Measurements from ENCODE around the gene KCNJ5.

KCNJ5 gene

GRCh38 chr11:128876133-128876650, 15.0 kb upstream of the KCNJ5 start:
- peaks cover 30% of the 10 kb centered on the region for H3K27me3 Mint-ChIP-seq (ENCODE audit: low read depth, poor library complexity)
- no peaks in the 10 kb centered on the region for H3K9me3 Mint-ChIP-seq
- H3K4me1 Mint-ChIP-seq, result peaks cover 55% of the 10 kb centered on the region
- TF ChIP-seq CTCF (IDR thresholded peaks at IDR 0.05), result no peak
- no peak overlapping the region for H3K27ac Mint-ChIP-seq
- DNase-seq, result no peak
- H3K4me3 Mint-ChIP-seq, result no peak overlapping the region
- H3K36me3 Mint-ChIP-seq (ENCODE audit: low read depth), result no peaks in the 10 kb centered on the region

- Mint-ChIP-seq H3K27me3 (ENCODE audit: low read depth, poor library complexity) (peaks cover 28% of the 10 kb centered on the region), H3K4me3 (no peak overlapping the region), H3K4me1 (peaks cover 53% of the 10 kb centered on the region), H3K9me3 (no peaks in the 10 kb centered on the region), H3K36me3 (ENCODE audit: low read depth) (no peaks in the 10 kb centered on the region), H3K27ac (no peak overlapping the region)
- TF ChIP-seq CTCF (IDR thresholded peaks at IDR 0.05), result no peak
- no peak for DNase-seq
Measured at GRCh38 chr11:128877726-128878125, 13.4 kb upstream of the KCNJ5 start.

- Mint-ChIP-seq H3K4me3 (no peak overlapping the region), H3K27ac (no peak overlapping the region), H3K27me3 (ENCODE audit: low read depth, poor library complexity) (peaks cover 26% of the 10 kb centered on the region), H3K9me3 (no peaks in the 10 kb centered on the region), H3K36me3 (ENCODE audit: low read depth) (no peaks in the 10 kb centered on the region), H3K4me1 (peaks cover 49% of the 10 kb centered on the region)
- TF ChIP-seq CTCF (IDR thresholded peaks at IDR 0.05), result no peak
- no peak for DNase-seq
Measured at GRCh38 chr11:128878455-128878854, 12.7 kb upstream of the KCNJ5 start.

- no peak overlapping the region for H3K4me3 Mint-ChIP-seq
- peaks cover 26% of the 10 kb centered on the region for H3K27me3 Mint-ChIP-seq (ENCODE audit: low read depth, poor library complexity)
- H3K36me3 Mint-ChIP-seq (ENCODE audit: low read depth), result no peaks in the 10 kb centered on the region
- H3K4me1 Mint-ChIP-seq, result peaks cover 37% of the 10 kb centered on the region
- H3K27ac Mint-ChIP-seq, result no peak overlapping the region
- no peaks in the 10 kb centered on the region for H3K9me3 Mint-ChIP-seq
- TF ChIP-seq CTCF (IDR thresholded peaks at IDR 0.05), result no peak
- no peak for DNase-seq
Measured at GRCh38 chr11:128879817-128880216, 11.3 kb upstream of the KCNJ5 start.

GRCh38 chr11:128881221-128881620, 9.9 kb upstream of the KCNJ5 start:
- H3K4me1 Mint-ChIP-seq, result peaks cover 33% of the 10 kb centered on the region
- no peak for TF ChIP-seq CTCF (IDR thresholded peaks at IDR 0.05)
- H3K27ac Mint-ChIP-seq, result no peak overlapping the region
- peaks cover 32% of the 10 kb centered on the region for H3K27me3 Mint-ChIP-seq (ENCODE audit: low read depth, poor library complexity)
- DNase-seq, result no peak
- H3K4me3 Mint-ChIP-seq, result no peak overlapping the region
- no peaks in the 10 kb centered on the region for H3K9me3 Mint-ChIP-seq
- no peaks in the 10 kb centered on the region for H3K36me3 Mint-ChIP-seq (ENCODE audit: low read depth)

- Mint-ChIP-seq H3K27me3 (ENCODE audit: low read depth, poor library complexity) (peaks cover 42% of the 10 kb centered on the region), H3K36me3 (ENCODE audit: low read depth) (no peaks in the 10 kb centered on the region), H3K4me3 (no peak overlapping the region), H3K27ac (no peak overlapping the region), H3K4me1 (peaks cover 33% of the 10 kb centered on the region), H3K9me3 (no peaks in the 10 kb centered on the region)
- TF ChIP-seq CTCF (IDR thresholded peaks at IDR 0.05), result no peak
- DNase-seq, result no peak
Measured at GRCh38 chr11:128882451-128882850, 8.7 kb upstream of the KCNJ5 start.

All from nephron progenitor cell (in vitro differentiated cells).